HG03280 (cell line): ENCODE data around the gene SLC5A11.

Experiments used
- ATAC-seq: cut with Tn5 transposase; IDR thresholded peaks from one replicate; pipeline ENCODE4 v1.9.1; 2021; ENCODE audit warnings: mild to moderate bottlenecking, moderate library complexity; ENCODE audit not compliant: unreplicated experiment

Gene SLC5A11

GRCh38 chr16:24957887-24958286 is 112.1 kb downstream of the SLC5A11 start:
- ATAC-seq, result no peak
